Activated CD4-positive, alpha-beta T cell treated with anti-CD3 and anti-CD28 coated beads, Interleukin-2, amount 10 ng/mL, durations not matched to agents 7 days and 5 days (primary cell): ENCODE data around the gene MYB. TPM values are rescaled to one million over a fixed set of nuclear protein-coding genes. Genes with fewer than 3 reads are reported as not detected.
"Not testable (repeated sequence)": the region's sequence is repeated elsewhere in the genome, so short reads cannot be mapped to it uniquely, and the experiment has no call there.

ENCODE experiments used
- CTCF ChIA-PET: fragments of 350-600 bp; sonication (Branson Sonifier 250); formaldehyde crosslinking; loops from one replicate; lab custom pipeline; 2021; ENCODE audit warnings: antibody characterized with exemption; lab: Charles Lee
- POLR2A ChIA-PET: fragments of 350-600 bp; sonication (Branson Sonifier 250); formaldehyde crosslinking; loops from one replicate; lab custom pipeline; 2021; ENCODE audit warnings: antibody characterized with exemption; lab: Charles Lee
- DNase-seq: peaks from one replicate; pipeline ENCODE4 v3.0.0-alpha.2; 2020
- H3K27ac Mint-ChIP-seq: one replicate; pipeline ENCODE4 v1.8.0; 2021; ENCODE audit warnings: mild to moderate bottlenecking, moderate library complexity, mixed read lengths
- H3K27me3 Mint-ChIP-seq: one replicate; pipeline ENCODE4 v1.8.0; 2021; ENCODE audit warnings: mixed read lengths
- H3K36me3 Mint-ChIP-seq: one replicate; pipeline ENCODE4 v1.8.0; 2021; ENCODE audit warnings: low read depth, mixed read lengths
- H3K4me1 Mint-ChIP-seq: one replicate; pipeline ENCODE4 v1.8.0; 2021; ENCODE audit warnings: mixed read lengths
- H3K4me3 Mint-ChIP-seq: one replicate; pipeline ENCODE4 v1.8.0; 2021; ENCODE audit warnings: mild to moderate bottlenecking, moderate library complexity, mixed read lengths
- H3K9me3 Mint-ChIP-seq: one replicate; pipeline ENCODE4 v1.8.0; 2021; ENCODE audit warnings: mixed read lengths
- total RNA-seq, 2 experiments: library from RNA; stranded (reverse); gene quantifications; one replicate each; pipeline ENCODE4 v1.2.3, GENCODE V29; 2021

Gene MYB
- total RNA-seq, 2 experiments from 2014 or later = 12.6 to 13.5 TPM

GRCh38 chr6:135243871-135244796, 63.0 kb downstream of the MYB start:
- DNase-seq = no peak
- ChIA-PET CTCF (interaction anchor here (0.6 to 1.4 kb wide), 4 partner anchors 13 to 825 kb away, joined by 3 to 4 read pairs (median 4); no protein-coding TSS in a partner anchor), POLR2A (no interaction called here)
- H3K9me3 Mint-ChIP-seq = no peaks in the 10 kb centered on the region
- no peak overlapping the region for H3K4me3 Mint-ChIP-seq
- no peak overlapping the region for H3K27ac Mint-ChIP-seq
- no peaks in the 10 kb centered on the region for H3K36me3 Mint-ChIP-seq
- H3K27me3 Mint-ChIP-seq = peaks cover under 1% of the 10 kb centered on the region
- H3K4me1 Mint-ChIP-seq = no peaks in the 10 kb centered on the region

- ChIA-PET POLR2A (no interaction called here), CTCF (interaction anchor here (0.6 to 1.4 kb wide), 3 partner anchors 14 to 763 kb away, joined by 3 to 4 read pairs (median 3); no protein-coding TSS in a partner anchor)
- Mint-ChIP-seq H3K4me3 (no peak overlapping the region), H3K36me3 (no peaks in the 10 kb centered on the region), H3K27ac (no peak overlapping the region), H3K27me3 (no peaks in the 10 kb centered on the region), H3K9me3 (no peaks in the 10 kb centered on the region), H3K4me1 (no peaks in the 10 kb centered on the region)
- no peak for DNase-seq
These were observed 63.7 kb downstream of the MYB start for GRCh38 chr6:135244805-135245204.

GRCh38 chr6:135246412-135247012, 65.4 kb downstream of the MYB start:
- H3K27me3 Mint-ChIP-seq, H3K9me3 Mint-ChIP-seq, DNase-seq, POLR2A ChIA-PET, H3K4me3 Mint-ChIP-seq, H3K36me3 Mint-ChIP-seq, H3K4me1 Mint-ChIP-seq, H3K27ac Mint-ChIP-seq: not testable (repeated sequence)
- CTCF ChIA-PET = interaction anchor here (0.7 kb wide), 1 partner anchor 13 kb away, joined by 3 read pairs; no protein-coding TSS in a partner anchor

GRCh38 chr6:135250234-135250633, 69.1 kb downstream of the MYB start:
- ChIA-PET CTCF (no interaction called here), POLR2A (no interaction called here)
- Mint-ChIP-seq H3K27ac (no peak overlapping the region), H3K4me3 (no peak overlapping the region), H3K4me1 (no peaks in the 10 kb centered on the region), H3K9me3 (no peaks in the 10 kb centered on the region), H3K27me3 (no peaks in the 10 kb centered on the region), H3K36me3 (no peaks in the 10 kb centered on the region)
- no peak for DNase-seq

GRCh38 chr6:135250751-135251497, 69.8 kb downstream of the MYB start:
- CTCF ChIA-PET = no interaction called here
- H3K36me3 Mint-ChIP-seq = no peaks in the 10 kb centered on the region
- H3K27ac Mint-ChIP-seq = no peak overlapping the region

GRCh38 chr6:135251498-135252441, 70.7 kb downstream of the MYB start:
- H3K27me3 Mint-ChIP-seq = no peaks in the 10 kb centered on the region
- H3K4me3 Mint-ChIP-seq = no peak overlapping the region
- H3K36me3 Mint-ChIP-seq = no peaks in the 10 kb centered on the region
- H3K27ac Mint-ChIP-seq = no peak overlapping the region
- H3K9me3 Mint-ChIP-seq = no peaks in the 10 kb centered on the region
- POLR2A ChIA-PET = no interaction called here
- no peaks in the 10 kb centered on the region for H3K4me1 Mint-ChIP-seq
- CTCF ChIA-PET = interaction anchor here (2.0 kb wide), 1 partner anchor 16 kb away, joined by 5 read pairs; no protein-coding TSS in a partner anchor
- no peak for DNase-seq

More at GRCh38 chr6:135250751-135251497, 69.8 kb downstream of the MYB start:
- Mint-ChIP-seq H3K9me3 (no peaks in the 10 kb centered on the region), H3K4me3 (no peak overlapping the region), H3K27me3 (no peaks in the 10 kb centered on the region), H3K4me1 (no peaks in the 10 kb centered on the region)
- POLR2A ChIA-PET = no interaction called here
- DNase-seq = no peak

- Mint-ChIP-seq H3K36me3 (no peaks in the 10 kb centered on the region), H3K27me3 (no peaks in the 10 kb centered on the region), H3K27ac (no peak overlapping the region), H3K9me3 (no peaks in the 10 kb centered on the region), H3K4me3 (no peak overlapping the region), H3K4me1 (no peaks in the 10 kb centered on the region)
- no peak for DNase-seq
- POLR2A ChIA-PET = no interaction called here
- CTCF ChIA-PET = no interaction called here
These were observed 73.4 kb downstream of the MYB start for GRCh38 chr6:135254471-135254870.

- DNase-seq = no peak
- Mint-ChIP-seq H3K27me3 (no peaks in the 10 kb centered on the region), H3K4me3 (no peak overlapping the region), H3K36me3 (no peaks in the 10 kb centered on the region), H3K27ac (no peak overlapping the region), H3K4me1 (no peaks in the 10 kb centered on the region), H3K9me3 (no peaks in the 10 kb centered on the region)
- ChIA-PET POLR2A (no interaction called here), CTCF (interaction anchor here (1.0 to 1.3 kb wide), 2 partner anchors 8 to 22 kb away, joined by 3 read pairs; no protein-coding TSS in a partner anchor)
These were observed 75.8 kb downstream of the MYB start for GRCh38 chr6:135256866-135257265.

- H3K27ac Mint-ChIP-seq = no peak overlapping the region
- ChIA-PET CTCF (interaction anchor here (0.6 to 1.3 kb wide), 3 partner anchors 10 to 318 kb away, joined by 3 to 4 read pairs (median 3); no protein-coding TSS in a partner anchor), POLR2A (no interaction called here)
- no peaks in the 10 kb centered on the region for H3K27me3 Mint-ChIP-seq
- no peaks in the 10 kb centered on the region for H3K36me3 Mint-ChIP-seq
- DNase-seq = no peak
- H3K9me3 Mint-ChIP-seq = no peaks in the 10 kb centered on the region
- H3K4me3 Mint-ChIP-seq = no peak overlapping the region
- H3K4me1 Mint-ChIP-seq = no peaks in the 10 kb centered on the region
These were observed 76.7 kb downstream of the MYB start for GRCh38 chr6:135257631-135258405.

- CTCF ChIA-PET = interaction anchor here (0.6 to 1.3 kb wide), 3 partner anchors 17 to 319 kb away, joined by 3 to 4 read pairs (median 3); no protein-coding TSS in a partner anchor
- Mint-ChIP-seq H3K27ac (no peak overlapping the region), H3K36me3 (no peaks in the 10 kb centered on the region), H3K27me3 (no peaks in the 10 kb centered on the region), H3K9me3 (no peaks in the 10 kb centered on the region), H3K4me3 (no peak overlapping the region), H3K4me1 (no peaks in the 10 kb centered on the region)
- DNase-seq = no peak
- POLR2A ChIA-PET = no interaction called here
These were observed 77.9 kb downstream of the MYB start for GRCh38 chr6:135258970-135259369.

- H3K27me3 Mint-ChIP-seq = no peaks in the 10 kb centered on the region
- ChIA-PET CTCF (interaction anchor here (1.1 kb wide), 1 partner anchor 12 kb away, joined by 6 read pairs; no protein-coding TSS in a partner anchor), POLR2A (no interaction called here)
- DNase-seq = no peak
- H3K27ac Mint-ChIP-seq = no peak overlapping the region
- no peaks in the 10 kb centered on the region for H3K9me3 Mint-ChIP-seq
- no peaks in the 10 kb centered on the region for H3K4me1 Mint-ChIP-seq
- no peak overlapping the region for H3K4me3 Mint-ChIP-seq
- H3K36me3 Mint-ChIP-seq = no peaks in the 10 kb centered on the region
These were observed 79.5 kb downstream of the MYB start for GRCh38 chr6:135260612-135261011.
